HEK293 (cell line): ENCODE data around the gene ATRAID.

ENCODE experiments used
- ELK4 ChIP-seq: IDR thresholded peaks from 2 replicates; pipeline ENCODE4 v1.6.1; 2011; ENCODE audit warnings: mild to moderate bottlenecking, low read depth, low read length, borderline replicate concordance
- GLI4 ChIP-seq: fragments of 450-650 bp; formaldehyde crosslinking; IDR thresholded peaks from 2 replicates; pipeline ENCODE4 v1.5.1; 2016; ENCODE audit warnings: missing biosample characterization, missing genetic modification characterization
- KLF9 ChIP-seq: fragments of 450-650 bp; formaldehyde crosslinking; IDR thresholded peaks from 2 replicates; pipeline ENCODE4 v1.5.1; 2016; ENCODE audit warnings: missing biosample characterization, missing genetic modification characterization, low read depth
- MEIS1 ChIP-seq: sonication (generic); formaldehyde crosslinking; IDR thresholded peaks from 2 replicates; pipeline ENCODE4 v1.8.1; 2022; ENCODE audit warnings: missing genetic modification reagents, mild to moderate bottlenecking, borderline replicate concordance
- PBX3 ChIP-seq: sonication (generic); formaldehyde crosslinking; IDR thresholded peaks from 2 replicates; pipeline ENCODE4 v1.8.1; 2022; ENCODE audit warnings: mild to moderate bottlenecking, moderate library complexity, missing genetic modification reagents
- PRDM2 ChIP-seq: fragments of 450-650 bp; formaldehyde crosslinking; IDR thresholded peaks from 2 replicates; pipeline ENCODE4 v1.5.1; 2016; ENCODE audit warnings: missing biosample characterization, missing genetic modification characterization, borderline replicate concordance
- SP2 ChIP-seq: fragments of 450-650 bp; formaldehyde crosslinking; IDR thresholded peaks from 2 replicates; pipeline ENCODE4 v1.5.1; 2016; ENCODE audit warnings: missing biosample characterization, missing genetic modification characterization
- YY2 ChIP-seq: fragments of 450-650 bp; formaldehyde crosslinking; IDR thresholded peaks from 2 replicates; pipeline ENCODE4 v1.5.1; 2016; ENCODE audit warnings: missing biosample characterization, missing genetic modification characterization
- ZFHX2 ChIP-seq: fragments of 450-650 bp; formaldehyde crosslinking; conservative IDR thresholded peaks from 2 replicates; pipeline ENCODE4 v1.5.1; 2016; ENCODE audit warnings: missing biosample characterization, missing genetic modification characterization
- ZFP37 ChIP-seq: fragments of 450-650 bp; formaldehyde crosslinking; IDR thresholded peaks from 2 replicates; pipeline ENCODE4 v1.5.1; 2016; ENCODE audit warnings: missing biosample characterization, missing genetic modification characterization
- ZNF114 ChIP-seq: fragments of 450-650 bp; formaldehyde crosslinking; IDR thresholded peaks from 2 replicates; pipeline ENCODE4 v1.5.0; 2017; ENCODE audit warnings: missing biosample characterization, missing genetic modification characterization
- ZNF121 ChIP-seq: fragments of 450-650 bp; formaldehyde crosslinking; IDR thresholded peaks from 2 replicates; pipeline ENCODE4 v1.5.1; 2016; ENCODE audit warnings: missing biosample characterization, missing genetic modification characterization
- ZNF133 ChIP-seq: fragments of 450-650 bp; formaldehyde crosslinking; IDR thresholded peaks from 2 replicates; pipeline ENCODE4 v1.5.1; 2016; ENCODE audit warnings: missing biosample characterization, missing genetic modification characterization
- ZNF140 ChIP-seq: fragments of 450-650 bp; formaldehyde crosslinking; IDR thresholded peaks from 2 replicates; pipeline ENCODE4 v1.5.1; 2016; ENCODE audit warnings: missing biosample characterization, missing genetic modification characterization
- ZNF23 ChIP-seq: fragments of 450-650 bp; formaldehyde crosslinking; IDR thresholded peaks from 2 replicates; pipeline ENCODE4 v1.5.1; 2016; ENCODE audit warnings: missing biosample characterization, missing genetic modification characterization, borderline replicate concordance
- ZNF280C ChIP-seq: fragments of 450-650 bp; formaldehyde crosslinking; IDR thresholded peaks from 2 replicates; pipeline ENCODE4 v1.5.1; 2016; ENCODE audit warnings: missing biosample characterization, missing genetic modification characterization
- ZNF292 ChIP-seq: fragments of 450-650 bp; formaldehyde crosslinking; IDR thresholded peaks from 2 replicates; pipeline ENCODE4 v1.5.1; 2016; ENCODE audit warnings: low read depth, missing biosample characterization, missing genetic modification characterization, borderline replicate concordance
- ZNF311 ChIP-seq: fragments of 450-650 bp; formaldehyde crosslinking; IDR thresholded peaks from 2 replicates; pipeline ENCODE4 v1.5.1; 2017; ENCODE audit warnings: missing biosample characterization, missing genetic modification characterization, borderline replicate concordance
- ZNF473 ChIP-seq: fragments of 450-650 bp; formaldehyde crosslinking; IDR thresholded peaks from 2 replicates; pipeline ENCODE4 v1.5.1; 2017; ENCODE audit warnings: missing biosample characterization, missing genetic modification characterization
- ZNF530 ChIP-seq: fragments of 450-650 bp; formaldehyde crosslinking; IDR thresholded peaks from 2 replicates; pipeline ENCODE4 v1.5.1; 2016; ENCODE audit warnings: low read depth, missing biosample characterization, missing genetic modification characterization
- ZNF549 ChIP-seq: fragments of 450-650 bp; IDR thresholded peaks from 2 replicates; pipeline ENCODE4 v1.5.1; 2018; ENCODE audit warnings: missing biosample characterization, missing genetic modification characterization, mild to moderate bottlenecking, inconsistent platforms, moderate library complexity
- ZNF596 ChIP-seq: fragments of 450-650 bp; IDR thresholded peaks from 2 replicates; pipeline ENCODE4 v1.5.0; 2018; ENCODE audit warnings: missing biosample characterization, mild to moderate bottlenecking, missing genetic modification characterization, moderate library complexity
- ZNF610 ChIP-seq: fragments of 450-650 bp; formaldehyde crosslinking; IDR thresholded peaks from 2 replicates; pipeline ENCODE4 v1.5.1; 2016; ENCODE audit warnings: missing biosample characterization, missing genetic modification characterization, borderline replicate concordance
- ZNF704 ChIP-seq: fragments of 450-650 bp; formaldehyde crosslinking; IDR thresholded peaks from 2 replicates; pipeline ENCODE4 v1.5.1; 2016; ENCODE audit warnings: missing biosample characterization, missing genetic modification characterization
- ZNF707 ChIP-seq: fragments of 450-650 bp; formaldehyde crosslinking; IDR thresholded peaks from 2 replicates; pipeline ENCODE4 v1.5.1; 2016; ENCODE audit warnings: missing biosample characterization, missing genetic modification characterization
- ZNF747 ChIP-seq: fragments of 450-650 bp; formaldehyde crosslinking; IDR thresholded peaks from 2 replicates; pipeline ENCODE4 v1.5.1; 2016; ENCODE audit warnings: missing biosample characterization, missing genetic modification characterization
- ZNF768 ChIP-seq: fragments of 450-650 bp; formaldehyde crosslinking; IDR thresholded peaks from 2 replicates; pipeline ENCODE4 v1.5.1; 2018; ENCODE audit warnings: missing biosample characterization, mild to moderate bottlenecking, missing genetic modification characterization
- ZSCAN30 ChIP-seq: fragments of 450-650 bp; IDR thresholded peaks from 2 replicates; pipeline ENCODE4 v1.5.1; 2018; ENCODE audit warnings: missing biosample characterization, mild to moderate bottlenecking, missing genetic modification characterization, moderate library complexity

The ATRAID gene

GRCh38 chr2:27217173-27218121, 5.6 kb downstream of the ATRAID start, which contains the start of gene CAD (continued):
- TF ChIP-seq ZNF549 (tag by site-specific recombination) = no peak
- TF ChIP-seq ZNF121 (tag by site-specific recombination) = no peak
- no peak for TF ChIP-seq ZNF280C (tag by site-specific recombination)
- TF ChIP-seq GLI4 (tag by site-specific recombination) = 0 out of 2 replicates have a peak, but pooled peaks have one; percentile 25
- TF ChIP-seq SP2 (tag by site-specific recombination) = peak; percentile 36
- no peak for TF ChIP-seq ZNF768 (tag by site-specific recombination)
- TF ChIP-seq ELK4 = no peak
- no peak for TF ChIP-seq ZNF747 (tag by site-specific recombination)
- TF ChIP-seq ZNF23 (tag by site-specific recombination) = no peak
- peak; percentile 83 for TF ChIP-seq ZFP37
- no peak for TF ChIP-seq ZNF704 (tag by site-specific recombination)
- peak; percentile 71 for TF ChIP-seq YY2
- peak; percentile 58 for TF ChIP-seq ZFHX2
- no peak for TF ChIP-seq ZNF311 (tag by site-specific recombination)
- peak; percentile 88 for TF ChIP-seq KLF9 (tag by site-specific recombination)
- TF ChIP-seq PRDM2 (tag by site-specific recombination) = no peak
- no peak for TF ChIP-seq ZNF707 (tag by site-specific recombination)
- no peak for TF ChIP-seq ZNF473 (tag by site-specific recombination)
- TF ChIP-seq ZNF133 (tag by site-specific recombination) = no peak
- no peak for TF ChIP-seq ZNF292 (tag by site-specific recombination)
- TF ChIP-seq ZNF610 (tag by site-specific recombination) = peak; percentile 60; the same call in 1 of the 2 replicates
- no peak for TF ChIP-seq ZNF596 (tag by site-specific recombination)
- peak; percentile 91 for TF ChIP-seq PBX3
- no peak for TF ChIP-seq ZNF140
- no peak for TF ChIP-seq ZSCAN30 (tag by site-specific recombination)
- TF ChIP-seq ZNF114 (tag by site-specific recombination) = no peak
- TF ChIP-seq ZNF530 (tag by site-specific recombination) = no peak
- no peak for TF ChIP-seq MEIS1 (CRISPR knock-in tag)
